Measurements from ENCODE around the gene TLN1. TPM values are rescaled to one million over a fixed set of nuclear protein-coding genes. Genes with fewer than 3 reads are reported as not detected.

TLN1 gene
- total and polyA plus RNA-seq, 2 donors (not counting 1 experiment from before 2014, with no cell fraction given), result 102 to 280 TPM

DNA sequence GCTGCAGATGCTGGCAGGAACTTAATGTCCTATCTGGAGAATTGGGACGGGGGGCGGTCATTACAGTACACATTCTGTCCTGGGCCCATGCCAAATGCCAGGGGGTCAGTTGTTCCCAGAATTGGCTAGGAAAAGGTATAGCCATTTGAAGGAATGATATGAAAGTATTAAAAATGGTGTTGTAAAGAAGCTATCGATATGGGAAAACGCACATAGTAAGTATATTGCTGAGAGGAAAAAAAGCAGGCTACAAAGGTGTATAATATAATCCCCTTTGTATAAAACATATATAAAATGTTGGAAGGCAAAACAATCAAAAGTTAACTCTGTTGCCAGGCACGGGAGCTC lies 66.5 kb downstream of the TLN1 start:
- Histone ChIP-seq H3K4me2 (replicated peaks; ENCODE audit: low read depth, low read length, poor library complexity, severe bottlenecking) (peak overlapping the region; percentile 85), H4K20me1 (ENCODE audit: control insufficient read depth, insufficient read depth, low read length, poor library complexity, severe bottlenecking) (no peaks in the 10 kb centered on the region), H3K27ac (ENCODE audit: low read length in 2 of 2) (no peak overlapping the region), H3K36me3 (replicated peaks in 1 of 2; ENCODE audit: control extremely low read depth in 1 of 2, control insufficient read depth in 1 of 2, extremely low read depth in 1 of 2, insufficient read depth in 2 of 2, low read length in 1 of 2) (peaks cover 0 to 9% of the 10 kb centered on the region in 2 experiments), H3K4me3 (ENCODE audit: control extremely low read depth in 1 of 5, extremely low read depth in 1 of 5, insufficient read depth in 1 of 5, low read depth in 2 of 5, low read length in 4 of 5) (peak overlapping the region; percentile 50 to 78 (median 60)), H3K9me3 (ENCODE audit: control extremely low read depth in 1 of 3, control insufficient read depth in 2 of 3, insufficient read depth in 1 of 3, low read length in 2 of 3) (no peaks in the 10 kb centered on the region), H3K27me3 (replicated peaks in 1 of 4; ENCODE audit: control extremely low read depth in 1 of 4, control insufficient read depth in 3 of 4, insufficient read depth in 4 of 4, low read length in 3 of 4) (no peaks in the 10 kb centered on the region), H3K9ac (ENCODE audit: low read length) (peak overlapping the region; percentile 71), H3K4me1 (ENCODE audit: control insufficient read depth in 2 of 2, insufficient read depth in 2 of 2, low read length in 2 of 2) (peaks cover 34 to 50% of the 10 kb centered on the region in 2 donors), H2AFZ (ENCODE audit: insufficient read depth, low read depth, low read length, poor library complexity, severe bottlenecking) (peak overlapping the region; percentile 83), H3K79me2 (ENCODE audit: control insufficient read depth, insufficient read depth, low read length) (peaks cover 6% of the 10 kb centered on the region)
- Mint-ChIP-seq H3K4me3 (peak overlapping the region; percentile 88), H3K27ac (peak overlapping the region; percentile 55), H3K9me3 (ENCODE audit: insufficient read depth) (no peaks in the 10 kb centered on the region), H3K4me1 (peaks cover 55% of the 10 kb centered on the region), H3K27me3 (no peaks in the 10 kb centered on the region)
- TF ChIP-seq, protein P1, sequence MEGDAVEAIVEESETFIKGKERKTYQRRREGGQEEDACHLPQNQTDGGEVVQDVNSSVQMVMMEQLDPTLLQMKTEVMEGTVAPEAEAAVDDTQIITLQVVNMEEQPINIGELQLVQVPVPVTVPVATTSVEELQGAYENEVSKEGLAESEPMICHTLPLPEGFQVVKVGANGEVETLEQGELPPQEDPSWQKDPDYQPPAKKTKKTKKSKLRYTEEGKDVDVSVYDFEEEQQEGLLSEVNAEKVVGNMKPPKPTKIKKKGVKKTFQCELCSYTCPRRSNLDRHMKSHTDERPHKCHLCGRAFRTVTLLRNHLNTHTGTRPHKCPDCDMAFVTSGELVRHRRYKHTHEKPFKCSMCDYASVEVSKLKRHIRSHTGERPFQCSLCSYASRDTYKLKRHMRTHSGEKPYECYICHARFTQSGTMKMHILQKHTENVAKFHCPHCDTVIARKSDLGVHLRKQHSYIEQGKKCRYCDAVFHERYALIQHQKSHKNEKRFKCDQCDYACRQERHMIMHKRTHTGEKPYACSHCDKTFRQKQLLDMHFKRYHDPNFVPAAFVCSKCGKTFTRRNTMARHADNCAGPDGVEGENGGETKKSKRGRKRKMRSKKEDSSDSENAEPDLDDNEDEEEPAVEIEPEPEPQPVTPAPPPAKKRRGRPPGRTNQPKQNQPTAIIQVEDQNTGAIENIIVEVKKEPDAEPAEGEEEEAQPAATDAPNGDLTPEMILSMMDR (IDR thresholded peaks at IDR 0.05), result no peak
- TF ChIP-seq EZH2 (IDR thresholded peaks at IDR 0.05; ENCODE audit: borderline replicate concordance, insufficient read depth, low read depth, low read length, poor library complexity, severe bottlenecking), result no peak
- DNase-seq (no peak), ATAC-seq (ENCODE audit: low read depth) (no peak)
- WGBS (ENCODE audit: insufficient coverage), result 8% methylated on average over 2 of the region's 5 CpGs
- ChIA-PET POLR2A (interaction anchor here (1.5 to 1.8 kb wide), 2 partner anchors 18 to 52 kb away, joined by 4 to 6 read pairs; no protein-coding TSS in a partner anchor), CTCF (interaction anchor here (1.0 to 15.0 kb wide), 11 partner anchors 9 to 70 kb away, joined by 3 to 268 read pairs (median 7); partner anchors contain the start of genes CD72, CREB3, SIT1 and TLN1)
- intact Hi-C loops (cut with micrococcal nuclease), result no loop called here
